Activated naive CD4-positive, alpha-beta T cell (primary cell): ENCODE data around the gene GATD1.

Source experiments
- DNase-seq, 4 experiments: peaks; one replicate each; lab custom pipeline; 2025; lab: John Stamatoyannopoulos, UW

Gene GATD1

DNA sequence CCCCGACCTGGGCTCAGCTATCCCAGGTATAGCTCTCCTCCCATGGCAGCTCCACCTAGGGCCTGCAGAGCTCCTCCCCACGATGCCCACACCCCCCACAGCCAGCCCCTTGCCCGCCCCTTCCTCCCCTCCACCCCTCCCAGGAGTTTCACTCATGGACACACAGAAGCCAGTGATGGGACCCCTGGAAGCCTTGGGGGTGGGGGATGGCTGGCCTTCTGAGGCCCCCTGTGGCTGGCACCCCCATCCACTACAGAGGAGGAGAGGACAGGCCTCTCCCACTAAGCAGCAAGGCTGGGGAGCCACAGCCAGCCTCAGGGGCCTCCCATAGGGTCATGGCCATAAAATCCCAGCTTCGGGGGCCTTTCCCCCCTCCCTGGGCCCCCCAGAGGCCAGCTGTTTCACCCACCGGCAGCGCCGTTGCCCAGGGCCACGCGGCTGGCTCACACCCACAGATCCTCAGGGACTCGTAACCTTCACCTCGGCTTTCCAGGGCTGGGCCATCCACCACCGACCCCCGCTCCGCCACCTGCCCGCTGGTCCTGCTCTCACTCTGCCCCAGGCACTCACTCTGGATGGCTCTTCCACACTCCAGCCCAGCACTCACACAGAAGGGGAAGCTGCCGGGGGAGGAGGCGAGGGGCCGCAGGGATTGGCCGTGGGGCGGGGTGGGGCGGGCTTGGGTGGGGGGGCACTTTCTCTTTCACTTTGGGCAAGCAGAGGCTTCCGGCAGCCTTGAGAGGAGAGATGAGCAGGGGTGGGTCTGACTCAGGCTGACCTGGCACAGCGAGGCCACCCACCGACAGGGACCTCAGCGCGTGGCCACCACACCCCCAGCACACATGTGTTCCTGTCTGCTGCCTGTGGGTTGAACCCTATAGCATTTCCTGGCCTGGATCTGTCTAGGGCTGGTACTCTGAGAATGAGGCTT lies 18.6 kb upstream of the GATD1 start:
- DNase-seq, result peak; percentile 53 to 75 (median 60)

DNA sequence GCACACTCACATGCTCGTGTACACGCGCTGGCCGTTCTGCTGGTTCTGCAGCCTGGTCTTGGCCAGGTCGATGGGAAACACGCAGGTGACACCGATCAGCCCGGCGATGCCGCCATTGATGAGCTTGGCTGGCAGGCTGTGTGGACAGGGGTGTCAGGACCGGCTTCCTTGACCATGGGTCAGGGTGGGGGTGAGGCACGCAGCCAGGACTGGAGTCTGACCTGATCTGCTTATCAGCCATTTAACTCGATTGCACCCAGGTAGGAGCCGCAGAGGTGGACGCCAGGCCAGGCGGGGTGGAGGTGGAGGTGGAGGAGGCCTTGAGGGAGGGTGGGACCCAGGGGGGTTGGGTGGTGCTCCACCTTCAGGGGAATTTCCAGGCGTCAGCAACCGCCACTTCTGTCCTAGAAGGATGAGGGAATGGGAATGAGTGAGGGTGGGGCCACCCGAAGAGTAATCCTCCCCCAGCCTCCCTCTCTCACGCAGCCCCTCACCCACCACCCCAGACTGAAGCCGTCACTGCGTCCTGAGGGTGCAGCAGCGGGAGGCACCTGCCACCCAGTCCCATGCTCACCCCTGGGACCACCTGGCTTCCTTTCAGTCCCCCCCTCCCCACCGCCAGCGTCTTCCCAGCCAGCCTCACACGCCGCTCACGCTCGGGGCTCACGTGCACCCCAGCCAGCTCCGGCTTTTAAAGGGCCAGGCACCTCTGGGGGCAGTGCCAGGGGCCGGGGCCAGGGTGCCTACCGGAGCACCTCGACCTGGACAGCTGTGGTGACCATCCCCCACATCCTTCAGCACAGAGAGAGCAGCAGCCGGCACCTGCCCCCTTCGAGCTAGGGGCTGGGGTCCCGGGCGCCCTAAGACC lies 17.7 kb upstream of the GATD1 start:
- DNase-seq, result no peak

- DNase-seq, result no peak
These were observed 16.9 kb upstream of the GATD1 start for GRCh38 chr11:794013-794765.

- DNase-seq, result no peak
These were observed 16.3 kb upstream of the GATD1 start for GRCh38 chr11:793556-793955.

- DNase-seq, result no peak
These were observed 15.6 kb upstream of the GATD1 start for GRCh38 chr11:792873-793272.

DNA sequence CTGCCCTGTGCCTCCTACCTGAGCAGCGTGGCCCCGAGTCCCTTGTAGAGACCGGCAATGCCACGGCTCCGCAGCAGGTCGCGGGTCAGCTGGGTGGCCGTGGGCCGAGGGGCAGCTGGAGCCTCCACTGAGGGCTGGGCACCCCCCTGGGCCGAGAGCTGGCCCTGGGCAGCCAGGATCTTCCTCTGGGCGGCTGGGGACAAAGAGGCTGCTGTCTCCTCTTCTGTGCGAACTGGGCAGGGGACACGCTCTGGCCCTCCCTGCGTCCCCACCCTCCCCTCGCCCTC lies 15.2 kb upstream of the GATD1 start:
- DNase-seq, result no peak

GRCh38 chr11:791658-792534 lies 14.6 kb upstream of the GATD1 start:
- DNase-seq, result no peak

- no peak for DNase-seq
These were observed 13.7 kb upstream of the GATD1 start for GRCh38 chr11:790721-791564.

DNA sequence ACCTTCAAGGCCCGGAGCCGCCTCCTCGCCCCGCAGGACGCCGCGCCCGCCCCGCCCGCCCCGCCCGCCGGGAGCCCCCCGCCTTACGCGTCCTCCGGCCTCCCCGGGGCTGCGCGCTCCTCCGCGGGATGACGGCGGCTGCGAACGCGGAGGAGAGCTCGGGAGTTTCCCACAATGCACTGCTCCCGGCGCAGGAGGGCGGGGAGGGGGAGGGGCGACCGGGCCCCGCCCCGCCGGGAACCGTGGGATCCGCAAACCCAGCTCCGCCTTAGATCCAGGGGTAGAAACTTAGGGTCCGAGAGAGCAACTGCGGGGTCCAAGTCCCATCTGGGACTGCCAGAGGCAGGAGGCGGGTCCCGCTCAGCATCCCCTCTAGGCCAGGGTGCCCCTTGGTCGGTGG lies 12.7 kb upstream of the GATD1 start, which contains the start of gene CEND1:
TSS of gene CEND1 (minus strand) at position 148 of the 400 bp plus-strand sequence. CDS start 1,514 bp downstream, outside the sequence.
- no peak for DNase-seq

GRCh38 chr11:788953-789940 lies 12.0 kb upstream of the GATD1 start:
- DNase-seq, result no peak

- no peak for DNase-seq
These were observed 10.8 kb upstream of the GATD1 start for GRCh38 chr11:788009-788640.

- no peak for DNase-seq
These were observed 9.9 kb upstream of the GATD1 start for GRCh38 chr11:787084-787675.

DNA sequence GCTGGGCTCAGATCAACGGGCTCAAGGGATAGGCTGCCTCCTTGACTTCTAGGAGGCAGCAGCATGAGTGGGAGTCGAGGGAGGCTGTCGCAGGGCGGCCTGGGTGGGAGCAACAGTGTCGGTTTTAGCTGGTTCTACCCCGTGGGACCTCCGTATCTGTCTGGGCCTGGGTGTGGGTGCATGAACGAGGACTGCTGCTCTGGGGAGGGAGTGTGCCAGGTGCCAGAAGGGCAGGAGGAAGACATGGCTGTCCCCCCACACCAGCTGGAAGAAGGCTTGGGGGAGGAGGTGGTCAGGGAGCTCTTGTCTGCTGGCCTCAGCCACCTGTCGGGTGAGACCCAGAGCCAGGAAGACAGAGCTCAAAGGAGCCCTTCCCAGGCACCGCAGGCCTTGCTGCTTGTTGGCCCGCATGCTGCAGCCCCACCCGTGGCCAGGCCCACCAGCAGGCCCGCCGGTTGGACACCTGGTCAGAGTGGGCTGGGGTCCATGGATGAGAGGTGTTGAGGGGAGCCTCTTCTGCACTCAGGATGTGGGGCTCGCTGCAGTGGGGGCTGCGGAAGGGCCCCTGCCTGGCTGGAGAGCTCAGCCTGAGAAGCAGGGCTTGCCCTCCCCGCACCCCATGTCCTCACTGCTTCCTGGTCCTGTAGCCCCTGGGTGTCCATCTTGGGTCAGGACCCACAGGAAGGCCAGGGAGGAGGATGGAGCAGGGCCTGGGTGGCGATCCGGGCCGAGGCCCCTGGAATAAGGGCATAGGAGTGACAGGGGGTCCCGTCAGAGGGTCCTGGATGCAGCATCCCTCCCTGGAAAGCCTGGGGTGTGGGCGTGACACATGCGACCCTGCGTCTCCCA lies 9.2 kb upstream of the GATD1 start:
- no peak for DNase-seq

DNA sequence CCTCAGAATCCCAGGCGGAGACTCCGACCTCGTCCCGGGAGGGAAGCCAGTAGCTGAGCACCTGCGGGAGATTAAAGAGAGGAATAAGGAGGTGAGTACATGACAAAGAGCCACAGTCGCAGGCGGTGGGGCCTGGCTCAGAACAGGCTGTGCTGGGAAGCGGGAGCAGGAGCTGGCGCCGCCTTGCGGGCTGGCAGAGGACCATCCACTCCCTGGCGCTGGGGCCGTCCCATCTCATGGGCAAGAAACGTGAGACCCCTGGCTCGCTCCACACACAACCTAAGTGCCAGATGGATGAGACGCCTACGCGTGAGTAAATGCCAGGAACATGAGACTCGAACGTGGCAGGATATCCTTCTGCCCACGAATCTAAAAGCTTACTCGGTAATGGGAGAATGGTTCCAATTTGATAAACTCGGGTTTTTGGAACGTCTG lies 6.3 kb upstream of the GATD1 start:
- no peak for DNase-seq

GRCh38 chr11:782264-783174 lies 5.2 kb upstream of the GATD1 start:
- DNase-seq, result no peak

DNA sequence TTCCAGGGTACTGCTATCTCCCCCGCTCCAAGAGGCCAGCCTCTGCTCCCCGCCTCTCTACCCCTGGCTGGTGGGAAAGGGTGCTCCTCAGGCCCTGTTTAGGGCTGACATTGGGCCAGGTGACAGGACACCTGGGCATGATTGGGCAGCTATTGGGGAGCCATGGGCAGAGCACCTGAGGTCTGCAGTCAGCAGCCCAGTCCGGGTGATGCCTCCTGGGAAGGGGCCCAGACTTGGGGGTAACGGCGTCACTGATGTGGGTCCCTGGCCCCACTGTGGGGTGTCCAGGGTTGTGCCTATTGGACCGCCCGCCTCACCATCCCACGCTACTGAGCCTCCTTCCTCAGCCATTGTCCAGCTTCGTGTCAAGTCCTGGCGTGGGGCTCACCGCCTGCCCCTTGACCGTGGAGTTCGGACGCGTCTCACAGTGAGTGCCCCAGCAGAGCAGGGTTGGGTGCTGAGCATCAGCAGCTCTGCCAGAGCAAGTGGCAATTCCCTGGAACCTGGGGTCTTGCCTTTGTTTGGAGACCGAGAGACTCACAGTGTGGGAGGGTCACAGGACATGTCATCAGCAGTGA lies 2.8 kb upstream of the GATD1 start:
- DNase-seq, result no peak
